Measurements from ENCODE around the gene RHOA.

DNA sequence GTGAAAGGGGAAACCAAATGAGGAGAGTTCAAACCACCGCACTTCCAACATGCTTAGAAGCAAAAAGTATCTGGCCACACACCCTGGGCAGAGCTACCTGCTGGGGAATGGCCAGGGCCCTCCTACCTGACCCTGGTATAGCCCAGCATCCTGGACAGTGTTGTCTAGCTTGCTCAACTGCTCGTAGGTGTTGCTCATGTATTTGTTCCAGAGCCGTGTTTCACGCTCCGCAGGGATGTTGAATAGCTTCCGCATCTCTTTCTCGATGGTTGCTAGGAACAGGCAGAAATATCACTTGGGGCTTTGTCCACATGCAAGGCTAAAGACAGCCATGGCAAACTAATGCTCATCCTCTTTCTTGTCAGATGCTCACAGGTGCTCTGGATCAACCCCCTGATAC lies 87.0 kb downstream of the RHOA start:
- TF ChIP-seq, protein P1, sequence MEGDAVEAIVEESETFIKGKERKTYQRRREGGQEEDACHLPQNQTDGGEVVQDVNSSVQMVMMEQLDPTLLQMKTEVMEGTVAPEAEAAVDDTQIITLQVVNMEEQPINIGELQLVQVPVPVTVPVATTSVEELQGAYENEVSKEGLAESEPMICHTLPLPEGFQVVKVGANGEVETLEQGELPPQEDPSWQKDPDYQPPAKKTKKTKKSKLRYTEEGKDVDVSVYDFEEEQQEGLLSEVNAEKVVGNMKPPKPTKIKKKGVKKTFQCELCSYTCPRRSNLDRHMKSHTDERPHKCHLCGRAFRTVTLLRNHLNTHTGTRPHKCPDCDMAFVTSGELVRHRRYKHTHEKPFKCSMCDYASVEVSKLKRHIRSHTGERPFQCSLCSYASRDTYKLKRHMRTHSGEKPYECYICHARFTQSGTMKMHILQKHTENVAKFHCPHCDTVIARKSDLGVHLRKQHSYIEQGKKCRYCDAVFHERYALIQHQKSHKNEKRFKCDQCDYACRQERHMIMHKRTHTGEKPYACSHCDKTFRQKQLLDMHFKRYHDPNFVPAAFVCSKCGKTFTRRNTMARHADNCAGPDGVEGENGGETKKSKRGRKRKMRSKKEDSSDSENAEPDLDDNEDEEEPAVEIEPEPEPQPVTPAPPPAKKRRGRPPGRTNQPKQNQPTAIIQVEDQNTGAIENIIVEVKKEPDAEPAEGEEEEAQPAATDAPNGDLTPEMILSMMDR (conservative IDR thresholded peaks at IDR 0.05; ENCODE audit: low read depth, low read length): no peak
- TF ChIP-seq EZH2 (IDR thresholded peaks at IDR 0.05; ENCODE audit: low read length, unreplicated experiment) (no peak), EZH2phosphoT487 (IDR thresholded peaks at IDR 0.05; ENCODE audit: borderline replicate concordance, low read length) (no peak)

Measured in PC-3 (cell line).